SK-N-SH treated with all-trans-retinoic acid at 6 μM for 48 hours (cell line): ENCODE measurements around the gene LRRC26.

Experiments used
- ATAC-seq: fragments of 200-7000 bp; cut with Tn5 transposase; 3 replicates; pipeline ENCODE4 v1.9.1; 2020; ENCODE audit warnings: mild to moderate bottlenecking, moderate library complexity
- ARNTL ChIP-seq: fragments of 450-650 bp; formaldehyde crosslinking; IDR thresholded peaks from 2 replicates; pipeline ENCODE4 v1.5.0; 2020; ENCODE audit warnings: low read depth, mild to moderate bottlenecking, moderate library complexity, borderline replicate concordance
- BACH2 ChIP-seq: fragments of 250-450 bp; sonication (Bioruptor Pico); IDR thresholded peaks from 2 replicates; pipeline ENCODE4 v1.9.0; 2021; ENCODE audit warnings: mild to moderate bottlenecking, borderline replicate concordance
- CSDC2 ChIP-seq: fragments of 250-450 bp; sonication (Bioruptor Pico); IDR thresholded peaks from 2 replicates; pipeline ENCODE4 v1.5.0; 2020; ENCODE audit warnings: mild to moderate bottlenecking, moderate library complexity
- CSRNP3 ChIP-seq: fragments of 250-450 bp; sonication (Bioruptor Pico); IDR thresholded peaks from 2 replicates; pipeline ENCODE4 v1.5.1; 2021; ENCODE audit warnings: mild to moderate bottlenecking, moderate library complexity
- ESRRG ChIP-seq: fragments of 250-450 bp; sonication (Bioruptor Pico); IDR thresholded peaks from 2 replicates; pipeline ENCODE4 v1.6.1; 2021; ENCODE audit warnings: mild to moderate bottlenecking
- GLIS3 ChIP-seq: fragments of 250-450 bp; sonication (Bioruptor Pico); IDR thresholded peaks from 2 replicates; pipeline ENCODE4 v1.5.0; 2020; ENCODE audit warnings: mild to moderate bottlenecking, moderate library complexity
- OSR1 ChIP-seq: fragments of 250-450 bp; sonication (Bioruptor Pico); IDR thresholded peaks from 2 replicates; pipeline ENCODE4 v1.8.0; 2022; ENCODE audit warnings: moderate library complexity, mild to moderate bottlenecking, inconsistent platforms
- PATZ1 ChIP-seq: fragments of 250-450 bp; sonication (Bioruptor Pico); IDR thresholded peaks from 2 replicates; pipeline ENCODE4 v1.8.0; 2020; ENCODE audit warnings: mild to moderate bottlenecking, moderate library complexity, borderline replicate concordance
- PPARA ChIP-seq: fragments of 250-450 bp; sonication (Bioruptor Pico); IDR thresholded peaks from 2 replicates; pipeline ENCODE4 v1.5.0; 2020; ENCODE audit warnings: mild to moderate bottlenecking, borderline replicate concordance
- RARB ChIP-seq: fragments of 250-450 bp; sonication (Bioruptor Pico); IDR thresholded peaks from 2 replicates; pipeline ENCODE4 v1.8.0; 2021; ENCODE audit warnings: mild to moderate bottlenecking, moderate library complexity
- SNAI2 ChIP-seq: fragments of 250-450 bp; sonication (Bioruptor Pico); IDR thresholded peaks from 2 replicates; pipeline ENCODE4 v1.5.0; 2020; ENCODE audit warnings: mild to moderate bottlenecking, moderate library complexity
- TCF4 ChIP-seq: fragments of 250-450 bp; sonication (Bioruptor Pico); IDR thresholded peaks from 2 replicates; pipeline ENCODE4 v1.8.0; 2021; ENCODE audit warnings: mild to moderate bottlenecking, moderate library complexity, borderline replicate concordance
- TOX ChIP-seq: fragments of 250-450 bp; sonication (Bioruptor Pico); IDR thresholded peaks from 2 replicates; pipeline ENCODE4 v1.8.0; 2021; ENCODE audit warnings: mild to moderate bottlenecking, moderate library complexity, borderline replicate concordance
- TSHZ2 ChIP-seq: fragments of 250-450 bp; sonication (Bioruptor Pico); IDR thresholded peaks from 2 replicates; pipeline ENCODE4 v1.5.0; 2020; ENCODE audit warnings: mild to moderate bottlenecking, moderate library complexity
- ZC3H10 ChIP-seq: fragments of 250-450 bp; sonication (Bioruptor Pico); IDR thresholded peaks from 2 replicates; pipeline ENCODE4 v1.5.1; 2021; ENCODE audit warnings: mild to moderate bottlenecking, moderate library complexity
- ZFP3 ChIP-seq: fragments of 250-450 bp; sonication (Bioruptor Pico); IDR thresholded peaks from 2 replicates; pipeline ENCODE4 v1.5.0; 2020; ENCODE audit warnings: mild to moderate bottlenecking, moderate library complexity
- ZFP30 ChIP-seq: fragments of 450-650 bp; formaldehyde crosslinking; IDR thresholded peaks from 2 replicates; pipeline ENCODE4 v1.5.0; 2022; ENCODE audit warnings: mild to moderate bottlenecking, moderate library complexity
- ZNF565 ChIP-seq: fragments of 450-650 bp; formaldehyde crosslinking; conservative IDR thresholded peaks from 2 replicates; pipeline ENCODE4 v1.5.0; 2020; ENCODE audit warnings: low read depth, mild to moderate bottlenecking, moderate library complexity
- ZNF70 ChIP-seq: fragments of 450-650 bp; formaldehyde crosslinking; IDR thresholded peaks from 2 replicates; pipeline ENCODE4 v1.5.0; 2020; ENCODE audit warnings: mild to moderate bottlenecking, moderate library complexity
- ZNF8 ChIP-seq: fragments of 450-650 bp; formaldehyde crosslinking; IDR thresholded peaks from 2 replicates; pipeline ENCODE4 v1.5.0; 2020; ENCODE audit warnings: mild to moderate bottlenecking, moderate library complexity

Gene LRRC26

GRCh38 chr9:137194388-137194787 lies 24.5 kb upstream of the LRRC26 start:
- ATAC-seq, result no peak
- TF ChIP-seq BACH2 (no peak), CSDC2 (no peak)

GRCh38 chr9:137193771-137194170 lies 23.9 kb upstream of the LRRC26 start:
- TF ChIP-seq TSHZ2 (CRISPR knock-in tag) (no peak), ESRRG (CRISPR knock-in tag) (no peak), GLIS3 (no peak), ARNTL (CRISPR knock-in tag) (no peak), ZNF8 (CRISPR knock-in tag) (no peak), TOX (CRISPR knock-in tag) (no peak)
- ATAC-seq, result no peak

GRCh38 chr9:137192859-137193258 lies 23.0 kb upstream of the LRRC26 start:
- TF ChIP-seq OSR1 (CRISPR knock-in tag), result no peak
- TF ChIP-seq SNAI2 (CRISPR knock-in tag), result no peak
- no peak for TF ChIP-seq CSDC2
- no peak for TF ChIP-seq TSHZ2 (CRISPR knock-in tag)
- no peak for TF ChIP-seq GLIS3
- TF ChIP-seq PATZ1, result no peak
- TF ChIP-seq ZC3H10 (CRISPR knock-in tag), result no peak
- no peak for TF ChIP-seq RARB
- no peak for TF ChIP-seq PPARA (CRISPR knock-in tag)
- TF ChIP-seq BACH2, result no peak
- no peak for TF ChIP-seq CSRNP3
- ATAC-seq, result no peak

GRCh38 chr9:137192448-137192780 lies 22.6 kb upstream of the LRRC26 start:
- ATAC-seq, result no peak
- TF ChIP-seq PPARA (CRISPR knock-in tag) (no peak), ESRRG (CRISPR knock-in tag) (no peak), ZFP30 (CRISPR knock-in tag) (no peak), ZNF565 (CRISPR knock-in tag) (no peak), TCF4 (CRISPR knock-in tag) (no peak), GLIS3 (no peak), ARNTL (CRISPR knock-in tag) (no peak), CSRNP3 (no peak), ZC3H10 (CRISPR knock-in tag) (no peak), SNAI2 (CRISPR knock-in tag) (no peak), ZNF70 (CRISPR knock-in tag) (no peak), ZFP3 (CRISPR knock-in tag) (no peak)
